Measurements from ENCODE around the gene ATP2B2.

DNA sequence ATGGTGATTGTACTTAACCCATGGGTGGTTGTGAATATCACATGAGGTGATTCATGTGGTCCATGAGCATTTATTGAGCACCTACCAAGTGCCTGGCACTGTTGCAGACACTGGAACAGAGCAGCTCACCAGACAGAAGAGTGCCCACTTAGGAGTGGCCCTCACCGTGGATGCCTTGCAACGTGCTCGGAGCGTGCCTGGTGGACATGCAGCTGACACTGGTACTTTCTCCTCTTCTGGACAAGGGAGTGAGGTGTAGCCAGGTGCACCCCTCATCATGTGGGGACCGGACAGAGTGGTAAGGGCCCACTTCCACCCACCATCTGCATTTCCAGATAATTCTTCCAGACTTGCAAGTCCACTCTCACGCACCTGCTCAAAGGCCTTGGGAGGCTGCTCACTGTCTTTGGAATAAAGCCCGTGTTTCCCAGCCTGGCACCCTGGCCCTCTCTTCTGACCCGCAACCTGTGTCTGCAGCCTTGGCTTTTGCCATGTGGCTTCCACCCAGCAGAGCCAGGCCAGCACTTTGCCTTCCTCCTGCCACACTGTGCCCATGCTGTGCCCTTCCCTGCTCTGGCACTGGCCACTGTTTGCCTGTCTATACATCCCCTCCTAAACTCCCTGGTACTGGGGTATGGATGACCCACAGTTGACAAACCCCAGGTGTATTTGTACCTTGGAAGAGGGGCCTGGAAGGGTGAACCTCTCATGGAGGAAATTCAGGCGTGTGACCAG is 93.6 kb downstream of the ATP2B2 start:
- TF ChIP-seq SMAD5 (IDR thresholded peaks at IDR 0.05; ENCODE audit: low read depth) (no peak), EZH2 (IDR thresholded peaks at IDR 0.05; ENCODE audit: borderline replicate concordance, control insufficient read depth, low read depth, low read length) (no peak), RUNX3 (IDR thresholded peaks at IDR 0.05; ENCODE audit: low read length) (no peak), CREM (IDR thresholded peaks at IDR 0.05; ENCODE audit: low read depth) (no peak), NRF1 (conservative IDR thresholded peaks at IDR 0.05; ENCODE audit: low read depth, low read length) (no peak), SIN3A (IDR thresholded peaks at IDR 0.05; ENCODE audit: low read depth, low read length) (no peak), STAT1 (conservative IDR thresholded peaks at IDR 0.05) (no peak), BHLHE40 (IDR thresholded peaks at IDR 0.05; ENCODE audit: borderline replicate concordance in 1 of 2, low read depth in 2 of 2, low read length in 1 of 2) (no peak), CTCF (IDR thresholded peaks at IDR 0.05 in 2 of 3, conservative IDR thresholded peaks at IDR 0.05 in 1 of 3; ENCODE audit: control insufficient read depth in 2 of 3, extremely low read depth in 1 of 3, insufficient read depth in 1 of 3, low read depth in 3 of 3, low read length in 3 of 3) (no peak), TCF7 (IDR thresholded peaks at IDR 0.05; ENCODE audit: borderline replicate concordance) (no peak), EGR1 (IDR thresholded peaks at IDR 0.05; ENCODE audit: borderline replicate concordance in 1 of 2, low read depth in 2 of 2, low read length in 2 of 2) (no peak), CBFB (IDR thresholded peaks at IDR 0.05; ENCODE audit: low read depth) (no peak)
- TF ChIP-seq, protein P1, sequence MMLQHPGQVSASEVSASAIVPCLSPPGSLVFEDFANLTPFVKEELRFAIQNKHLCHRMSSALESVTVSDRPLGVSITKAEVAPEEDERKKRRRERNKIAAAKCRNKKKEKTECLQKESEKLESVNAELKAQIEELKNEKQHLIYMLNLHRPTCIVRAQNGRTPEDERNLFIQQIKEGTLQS (IDR thresholded peaks at IDR 0.05; ENCODE audit: borderline replicate concordance, extremely low read depth, low read depth, low read length), result no peak
